ENCODE results near the gene KCNQ1OT1. TPM values are rescaled to one million over a fixed set of nuclear protein-coding genes. Genes with fewer than 3 reads are reported as not detected.

Gene KCNQ1OT1
- total RNA-seq, 1 donor = 5.1 TPM

GRCh38 chr11:2737226-2737590 lies 37.4 kb upstream of the KCNQ1OT1 start:
- DNase-seq (ENCODE audit: insufficient read length, low spot score, missing footprints) = peak; percentile 94
- no peak overlapping the region for H2AFZ ChIP-seq (ENCODE audit: low read length)
- H3K4me1 ChIP-seq (ENCODE audit: insufficient read depth, low read length) = peaks cover 18% of the 10 kb centered on the region
- H3K36me3 ChIP-seq (ENCODE audit: insufficient read depth, low read length) = no peaks in the 10 kb centered on the region
- no peak overlapping the region for H3K4me2 ChIP-seq (ENCODE audit: insufficient read depth, low read length)
- no peak for TF ChIP-seq CTCF (IDR thresholded peaks at IDR 0.05; ENCODE audit: extremely low read depth, low read depth, low read length)
- H3K4me3 ChIP-seq (ENCODE audit: insufficient read depth, low read length) = no peak overlapping the region
- no peaks in the 10 kb centered on the region for H3K9me3 ChIP-seq (ENCODE audit: low read depth, low read length)
- no peaks in the 10 kb centered on the region for H3K79me2 ChIP-seq (ENCODE audit: insufficient read depth, low read length)
- no peaks in the 10 kb centered on the region for H4K20me1 ChIP-seq (ENCODE audit: insufficient read depth, low read length)
- no peak overlapping the region for H3K27ac ChIP-seq (ENCODE audit: low read depth, low read length)
- no peaks in the 10 kb centered on the region for H3K27me3 ChIP-seq (ENCODE audit: insufficient read depth, low read length)

GRCh38 chr11:2736577-2737225 lies 36.9 kb upstream of the KCNQ1OT1 start:
- no peaks in the 10 kb centered on the region for H3K9me3 ChIP-seq (ENCODE audit: low read depth, low read length)
- H4K20me1 ChIP-seq (ENCODE audit: insufficient read depth, low read length) = no peaks in the 10 kb centered on the region
- no peak overlapping the region for H2AFZ ChIP-seq (ENCODE audit: low read length)
- peaks cover 13% of the 10 kb centered on the region for H3K4me1 ChIP-seq (ENCODE audit: insufficient read depth, low read length)
- H3K27me3 ChIP-seq (ENCODE audit: insufficient read depth, low read length) = no peaks in the 10 kb centered on the region
- H3K27ac ChIP-seq (ENCODE audit: low read depth, low read length) = no peak overlapping the region
- H3K4me3 ChIP-seq (ENCODE audit: insufficient read depth, low read length) = no peak overlapping the region
- DNase-seq (ENCODE audit: insufficient read length, low spot score, missing footprints) = peak; percentile 76
- H3K36me3 ChIP-seq (ENCODE audit: insufficient read depth, low read length) = no peaks in the 10 kb centered on the region
- no peak for TF ChIP-seq CTCF (IDR thresholded peaks at IDR 0.05; ENCODE audit: extremely low read depth, low read depth, low read length)
- H3K4me2 ChIP-seq (ENCODE audit: insufficient read depth, low read length) = no peak overlapping the region
- no peaks in the 10 kb centered on the region for H3K79me2 ChIP-seq (ENCODE audit: insufficient read depth, low read length)

DNA sequence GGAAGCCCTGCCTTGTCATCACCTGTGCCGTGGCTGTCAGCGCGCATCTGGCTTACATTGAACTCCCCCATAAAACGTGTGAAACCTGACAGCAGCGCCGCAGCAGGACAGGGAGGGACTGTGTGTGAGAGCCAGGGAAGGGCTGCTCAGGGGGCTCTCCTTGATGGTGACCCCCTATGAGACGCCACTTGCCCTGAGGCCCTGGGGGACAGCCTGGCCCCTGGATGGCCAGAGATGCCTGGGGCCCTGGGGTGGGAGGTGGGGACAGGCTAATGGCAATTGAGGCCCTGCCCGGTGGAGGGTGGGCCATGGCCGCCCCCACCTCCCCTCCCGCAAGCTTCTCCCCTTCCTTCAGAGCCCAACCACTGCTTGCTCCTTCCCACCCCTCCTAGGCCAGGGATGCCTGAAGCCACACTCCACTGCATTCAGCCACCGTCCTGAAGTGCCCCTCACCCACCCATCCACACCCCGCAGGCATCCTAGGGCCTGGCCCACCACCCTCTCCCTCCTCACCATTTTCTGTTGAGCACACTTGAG lies 35.3 kb upstream of the KCNQ1OT1 start:
- no peak for TF ChIP-seq CTCF (IDR thresholded peaks at IDR 0.05; ENCODE audit: extremely low read depth, low read depth, low read length)

GRCh38 chr11:2734181-2735052 lies 34.6 kb upstream of the KCNQ1OT1 start:
- Histone ChIP-seq H2AFZ (ENCODE audit: low read length) (no peak overlapping the region), H3K36me3 (ENCODE audit: insufficient read depth, low read length) (no peaks in the 10 kb centered on the region), H3K9me3 (ENCODE audit: low read depth, low read length) (no peaks in the 10 kb centered on the region), H3K4me3 (ENCODE audit: insufficient read depth, low read length) (no peak overlapping the region), H3K4me2 (ENCODE audit: insufficient read depth, low read length) (no peak overlapping the region), H3K27me3 (ENCODE audit: insufficient read depth, low read length) (no peaks in the 10 kb centered on the region), H4K20me1 (ENCODE audit: insufficient read depth, low read length) (no peaks in the 10 kb centered on the region), H3K4me1 (ENCODE audit: insufficient read depth, low read length) (peaks cover 7% of the 10 kb centered on the region), H3K79me2 (ENCODE audit: insufficient read depth, low read length) (no peaks in the 10 kb centered on the region), H3K27ac (ENCODE audit: low read depth, low read length) (no peak overlapping the region)
- TF ChIP-seq CTCF (IDR thresholded peaks at IDR 0.05; ENCODE audit: extremely low read depth, low read depth, low read length) = no peak
- peak; percentile 83 for DNase-seq (ENCODE audit: insufficient read length, low spot score, missing footprints)

More for the DNA sequence above, 35.3 kb upstream of the KCNQ1OT1 start:
- Histone ChIP-seq H4K20me1 (ENCODE audit: insufficient read depth, low read length) (no peaks in the 10 kb centered on the region), H3K27ac (ENCODE audit: low read depth, low read length) (no peak overlapping the region), H3K79me2 (ENCODE audit: insufficient read depth, low read length) (no peaks in the 10 kb centered on the region), H3K4me2 (ENCODE audit: insufficient read depth, low read length) (no peak overlapping the region), H3K27me3 (ENCODE audit: insufficient read depth, low read length) (no peaks in the 10 kb centered on the region), H3K4me1 (ENCODE audit: insufficient read depth, low read length) (peaks cover 7% of the 10 kb centered on the region), H3K36me3 (ENCODE audit: insufficient read depth, low read length) (no peaks in the 10 kb centered on the region), H3K9me3 (ENCODE audit: low read depth, low read length) (no peaks in the 10 kb centered on the region), H3K4me3 (ENCODE audit: insufficient read depth, low read length) (no peak overlapping the region), H2AFZ (ENCODE audit: low read length) (no peak overlapping the region)
- peak; percentile 86 for DNase-seq (ENCODE audit: insufficient read length, low spot score, missing footprints)

Data from osteoblast (primary cell).